GM12872 (cell line): Measurements from ENCODE around the gene LRRC70.

Experiments
- CTCF ChIP-seq: IDR thresholded peaks from 3 replicates; pipeline ENCODE4 v1.5.1; 2011; ENCODE audit warnings: low read depth, mild to moderate bottlenecking, low read length, moderate library complexity; ENCODE audit not compliant: insufficient read depth

LRRC70 gene

GRCh38 chr5:62576570-62577170 is 1.9 kb upstream of the LRRC70 start:
- no peak for TF ChIP-seq CTCF

GRCh38 chr5:62577488-62577887 is 1.1 kb upstream of the LRRC70 start:
- no peak for TF ChIP-seq CTCF

GRCh38 chr5:62579761-62580160 is 1.1 kb downstream of the LRRC70 start:
- TF ChIP-seq CTCF = no peak

GRCh38 chr5:62581836-62582597 is 3.4 kb downstream of the LRRC70 start:
- no peak for TF ChIP-seq CTCF

GRCh38 chr5:62584391-62584790 is 5.8 kb downstream of the LRRC70 start:
- no peak for TF ChIP-seq CTCF

- TF ChIP-seq CTCF = no peak
Observed at GRCh38 chr5:62585306-62585705, 6.7 kb downstream of the LRRC70 start.

- TF ChIP-seq CTCF = no peak
Observed at GRCh38 chr5:62585751-62586150, 7.1 kb downstream of the LRRC70 start.
